HUES6 (cell line): Measurements from ENCODE around the gene NHS.

ENCODE experiments used
- H3K27ac ChIP-seq: 2 replicates; pipeline ENCODE4 v1.7.0; 2013; ENCODE audit warnings: low read depth, mild to moderate bottlenecking, low read length, inconsistent platforms
- H3K27me3 ChIP-seq: 2 replicates; pipeline ENCODE4 v1.6.1; 2013; ENCODE audit warnings: low read length; ENCODE audit not compliant: control insufficient read depth, insufficient read depth
- H3K36me3 ChIP-seq: 2 replicates; pipeline ENCODE4 v1.6.1; 2013; ENCODE audit warnings: low read length; ENCODE audit not compliant: control insufficient read depth, insufficient read depth
- H3K4me1 ChIP-seq: 2 replicates; pipeline ENCODE4 v1.6.1; 2013; ENCODE audit warnings: low read length; ENCODE audit not compliant: control insufficient read depth, insufficient read depth
- H3K4me3 ChIP-seq: 2 replicates; pipeline ENCODE4 v1.5.1; 2013; ENCODE audit warnings: low read depth, low read length
- H3K9ac ChIP-seq: one replicate; pipeline ENCODE4 v1.6.1; 2013; ENCODE audit warnings: mild to moderate bottlenecking, low read length
- H3K9me3 ChIP-seq: 2 replicates; pipeline ENCODE4 v1.6.1; 2013; ENCODE audit warnings: low read depth, low read length; ENCODE audit not compliant: control insufficient read depth, insufficient read depth

The NHS gene

DNA sequence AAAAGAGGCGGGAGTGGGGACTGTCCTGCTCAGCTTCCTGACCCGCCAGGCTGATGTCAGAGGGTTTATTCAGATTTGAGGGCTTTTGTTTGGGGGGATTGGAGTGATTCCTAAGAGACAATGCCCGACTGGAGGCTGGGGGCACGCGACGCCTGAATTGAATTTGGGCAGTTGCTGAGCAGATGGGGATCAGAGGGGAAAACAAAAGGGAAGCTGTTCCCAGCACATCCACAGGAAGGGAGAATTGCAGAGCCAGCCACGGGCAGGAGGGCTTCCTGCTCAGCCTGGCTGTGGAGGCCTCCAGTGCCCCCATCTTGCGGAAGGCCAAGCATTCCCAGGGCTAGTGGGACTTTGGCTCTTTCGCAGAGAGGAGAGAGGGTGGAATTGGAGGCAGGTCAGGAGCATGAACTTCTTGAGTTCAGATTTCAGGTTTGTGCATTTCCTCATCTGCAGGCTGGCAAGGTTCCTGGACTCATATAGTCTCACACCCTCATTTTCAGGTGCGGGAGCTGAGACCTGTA, 162.8 kb downstream of the NHS start:
- Histone ChIP-seq H3K27me3 (peaks cover 5% of the 10 kb centered on the region; the same call in 1 of the 2 replicates), H3K4me3 (no peak overlapping the region), H3K9me3 (no peaks in the 10 kb centered on the region), H3K4me1 (peaks cover 15% of the 10 kb centered on the region), H3K27ac (no peak overlapping the region), H3K36me3 (no peaks in the 10 kb centered on the region), H3K9ac (no peak overlapping the region)

GRCh38 chrX:17542123-17542522, 167.1 kb downstream of the NHS start:
- H3K4me1 ChIP-seq: peaks cover 20% of the 10 kb centered on the region
- no peak overlapping the region for H3K27ac ChIP-seq
- no peaks in the 10 kb centered on the region for H3K9me3 ChIP-seq
- no peak overlapping the region for H3K4me3 ChIP-seq
- H3K9ac ChIP-seq: no peak overlapping the region
- peaks cover 5% of the 10 kb centered on the region; the same call in 1 of the 2 replicates for H3K27me3 ChIP-seq
- no peaks in the 10 kb centered on the region for H3K36me3 ChIP-seq

DNA sequence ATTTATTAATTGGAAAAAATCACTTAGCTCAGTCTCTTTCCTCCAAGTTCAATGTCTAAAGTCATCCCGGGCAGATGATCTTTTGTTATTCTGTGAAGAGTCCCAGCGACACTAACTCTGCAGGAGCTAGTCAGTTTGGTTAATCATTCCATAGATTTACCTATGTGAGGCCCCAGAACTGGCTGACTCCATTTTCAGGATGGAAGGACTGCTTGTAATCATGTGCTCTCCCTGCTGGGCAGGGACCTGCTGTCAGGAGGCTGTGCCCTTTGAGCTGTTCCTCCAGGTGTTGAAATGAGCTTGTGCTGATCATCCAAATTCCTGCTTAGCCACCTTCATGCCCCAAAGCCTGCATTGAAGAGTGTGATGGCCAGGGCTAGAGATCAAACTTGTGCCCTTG, 169.8 kb downstream of the NHS start:
- Histone ChIP-seq H3K4me1 (peaks cover 34% of the 10 kb centered on the region), H3K27me3 (no peaks in the 10 kb centered on the region; the same call in 1 of the 2 replicates), H3K9me3 (no peaks in the 10 kb centered on the region), H3K36me3 (no peaks in the 10 kb centered on the region), H3K9ac (no peak overlapping the region), H3K27ac (no peak overlapping the region), H3K4me3 (no peak overlapping the region)

- H3K4me3 ChIP-seq: no peak overlapping the region
- H3K27me3 ChIP-seq: no peaks in the 10 kb centered on the region
- H3K36me3 ChIP-seq: no peaks in the 10 kb centered on the region
- no peaks in the 10 kb centered on the region for H3K9me3 ChIP-seq
- peaks cover 48% of the 10 kb centered on the region for H3K4me1 ChIP-seq
- H3K9ac ChIP-seq: no peak overlapping the region
- no peak overlapping the region for H3K27ac ChIP-seq
Measured at GRCh38 chrX:17546356-17546755, 171.4 kb downstream of the NHS start.

DNA sequence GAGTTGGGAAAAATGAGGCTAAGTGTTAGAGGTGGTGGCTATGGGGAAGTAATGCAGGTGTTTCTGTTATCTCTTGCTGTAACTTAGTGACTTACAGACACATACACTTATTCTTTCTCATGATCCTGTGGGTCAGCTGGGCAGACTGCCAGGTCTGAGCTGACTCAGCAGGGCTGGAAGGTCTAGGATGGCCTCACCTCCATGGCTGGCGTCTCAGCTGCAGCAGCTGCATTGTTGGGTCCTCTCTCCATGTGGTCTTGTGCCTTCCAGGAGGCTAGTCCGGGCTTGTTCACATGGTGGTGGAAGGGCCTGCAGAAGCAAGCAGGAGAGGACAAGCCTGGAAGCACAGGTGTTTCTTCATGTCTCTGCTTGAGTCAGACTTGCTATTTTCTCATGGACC, 172.7 kb downstream of the NHS start:
- peaks cover 49% of the 10 kb centered on the region for H3K4me1 ChIP-seq
- H3K9me3 ChIP-seq: no peaks in the 10 kb centered on the region
- H3K27me3 ChIP-seq: no peaks in the 10 kb centered on the region
- H3K9ac ChIP-seq: no peak overlapping the region
- H3K4me3 ChIP-seq: no peak overlapping the region
- H3K36me3 ChIP-seq: no peaks in the 10 kb centered on the region
- H3K27ac ChIP-seq: no peak overlapping the region

DNA sequence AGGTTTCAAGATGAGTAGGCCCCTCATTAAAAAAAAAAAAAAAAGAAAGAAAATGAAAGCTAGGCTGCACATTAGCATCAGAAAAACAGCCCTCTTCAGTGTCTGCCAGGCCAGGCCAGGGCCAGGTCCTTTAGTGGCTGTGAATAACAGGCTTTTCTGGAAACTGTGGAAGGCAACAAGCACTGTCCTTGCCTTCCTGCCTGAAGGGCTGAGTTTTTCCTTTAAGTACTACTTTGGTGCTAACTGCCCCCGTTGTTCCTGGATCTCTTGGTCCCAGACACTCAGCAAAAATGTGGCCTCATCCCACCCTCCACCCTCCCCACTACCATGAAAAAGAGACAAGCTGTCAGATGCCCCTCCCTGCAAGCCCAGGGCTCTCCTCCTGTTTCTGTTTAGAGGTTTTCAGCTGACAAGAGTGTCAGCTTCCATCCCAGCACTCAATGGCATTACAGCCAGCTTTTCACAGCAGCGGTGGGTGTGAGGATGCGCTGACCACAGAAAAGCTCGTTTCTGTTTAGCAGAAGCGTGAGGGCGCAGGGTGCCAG, 174.2 kb downstream of the NHS start:
- no peaks in the 10 kb centered on the region for H3K36me3 ChIP-seq
- H3K27me3 ChIP-seq: no peaks in the 10 kb centered on the region
- peaks cover 61% of the 10 kb centered on the region for H3K4me1 ChIP-seq
- no peaks in the 10 kb centered on the region for H3K9me3 ChIP-seq
- H3K4me3 ChIP-seq: no peak overlapping the region
- no peak overlapping the region for H3K9ac ChIP-seq
- H3K27ac ChIP-seq: no peak overlapping the region; the same call in 1 of the 2 replicates

- Histone ChIP-seq H3K4me3 (no peak overlapping the region), H3K9ac (no peak overlapping the region), H3K36me3 (no peaks in the 10 kb centered on the region), H3K4me1 (peaks cover 65% of the 10 kb centered on the region), H3K27me3 (no peaks in the 10 kb centered on the region; the same call in 1 of the 2 replicates), H3K9me3 (no peaks in the 10 kb centered on the region), H3K27ac (no peak overlapping the region)
Measured at GRCh38 chrX:17550011-17550410, 175.0 kb downstream of the NHS start.

GRCh38 chrX:17552044-17552650, 177.1 kb downstream of the NHS start:
- no peak overlapping the region for H3K4me3 ChIP-seq
- H3K4me1 ChIP-seq: peaks cover 70% of the 10 kb centered on the region
- H3K27ac ChIP-seq: no peak overlapping the region
- H3K27me3 ChIP-seq: no peaks in the 10 kb centered on the region; the same call in 1 of the 2 replicates
- H3K9ac ChIP-seq: no peak overlapping the region
- no peaks in the 10 kb centered on the region for H3K36me3 ChIP-seq
- H3K9me3 ChIP-seq: no peaks in the 10 kb centered on the region

- Histone ChIP-seq H3K4me3 (no peak overlapping the region), H3K27me3 (peaks cover 3% of the 10 kb centered on the region; the same call in 1 of the 2 replicates), H3K4me1 (peaks cover 57% of the 10 kb centered on the region), H3K9ac (no peak overlapping the region), H3K36me3 (no peaks in the 10 kb centered on the region), H3K27ac (no peak overlapping the region), H3K9me3 (no peaks in the 10 kb centered on the region)
Measured at GRCh38 chrX:17553469-17553868, 178.5 kb downstream of the NHS start.

- Histone ChIP-seq H3K4me3 (no peak overlapping the region), H3K27me3 (peaks cover 3% of the 10 kb centered on the region; the same call in 1 of the 2 replicates), H3K9ac (no peak overlapping the region), H3K4me1 (peaks cover 53% of the 10 kb centered on the region), H3K27ac (no peak overlapping the region), H3K36me3 (no peaks in the 10 kb centered on the region), H3K9me3 (no peaks in the 10 kb centered on the region)
Measured at GRCh38 chrX:17553961-17554482, 179.0 kb downstream of the NHS start.

DNA sequence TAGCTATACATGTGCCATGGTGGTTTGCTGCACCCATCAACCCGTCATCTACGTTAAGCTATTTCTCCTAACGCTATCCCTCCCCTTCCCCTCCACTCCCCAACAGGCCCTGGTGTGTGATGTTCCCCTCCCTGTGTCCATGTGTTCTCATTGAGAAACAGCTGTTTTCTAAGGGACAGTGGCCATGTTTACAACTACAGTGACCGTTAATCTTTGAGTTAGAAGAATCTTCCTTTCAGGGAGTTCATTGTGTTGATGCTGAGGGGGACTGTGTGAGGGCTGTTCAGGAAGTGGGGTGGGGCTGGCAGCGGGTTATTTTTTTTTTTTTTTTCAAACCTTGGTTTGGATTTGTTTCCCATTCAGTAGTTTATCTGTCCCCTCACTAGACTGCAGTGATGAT, 179.9 kb downstream of the NHS start:
- H3K9ac ChIP-seq: no peak overlapping the region
- H3K9me3 ChIP-seq: no peaks in the 10 kb centered on the region
- no peak overlapping the region for H3K4me3 ChIP-seq
- peaks cover 53% of the 10 kb centered on the region for H3K4me1 ChIP-seq
- no peak overlapping the region for H3K27ac ChIP-seq
- peaks cover 3% of the 10 kb centered on the region; the same call in 1 of the 2 replicates for H3K27me3 ChIP-seq
- H3K36me3 ChIP-seq: no peaks in the 10 kb centered on the region
